Adrenal gland (tissue), 5 donors: ENCODE measurements around the gene MEIOSIN.

Experiments
- POLR2A ChIP-seq, 2 donors: fragments of 450-650 bp; IDR thresholded peaks; one replicate each; pipeline ENCODE4 v1.6.1; 2017; ENCODE audit warnings: antibody characterized with exemption in 2 of 2, mild to moderate bottlenecking in 2 of 2, moderate library complexity in 1 of 2
- TF ChIP-seq, protein P1 (sequence below), 6 experiments: fragments of 450-650 bp in 4 of 6; fragments of 200-600 bp in 2 of 6; sonication (generic) in 1 of 6; IDR thresholded peaks; 1 replicate in 5 of 6; 2 replicates in 1 of 6; pipeline versions ENCODE4 v1.5.1 to v1.8.0; 2016 to 2021; ENCODE audit warnings: antibody characterized with exemption in 6 of 6, mild to moderate bottlenecking in 2 of 6, moderate library complexity in 1 of 6
- donor health status: DM: no; HTN: no; CAD: no.

- TF ChIP-seq, protein P1, sequence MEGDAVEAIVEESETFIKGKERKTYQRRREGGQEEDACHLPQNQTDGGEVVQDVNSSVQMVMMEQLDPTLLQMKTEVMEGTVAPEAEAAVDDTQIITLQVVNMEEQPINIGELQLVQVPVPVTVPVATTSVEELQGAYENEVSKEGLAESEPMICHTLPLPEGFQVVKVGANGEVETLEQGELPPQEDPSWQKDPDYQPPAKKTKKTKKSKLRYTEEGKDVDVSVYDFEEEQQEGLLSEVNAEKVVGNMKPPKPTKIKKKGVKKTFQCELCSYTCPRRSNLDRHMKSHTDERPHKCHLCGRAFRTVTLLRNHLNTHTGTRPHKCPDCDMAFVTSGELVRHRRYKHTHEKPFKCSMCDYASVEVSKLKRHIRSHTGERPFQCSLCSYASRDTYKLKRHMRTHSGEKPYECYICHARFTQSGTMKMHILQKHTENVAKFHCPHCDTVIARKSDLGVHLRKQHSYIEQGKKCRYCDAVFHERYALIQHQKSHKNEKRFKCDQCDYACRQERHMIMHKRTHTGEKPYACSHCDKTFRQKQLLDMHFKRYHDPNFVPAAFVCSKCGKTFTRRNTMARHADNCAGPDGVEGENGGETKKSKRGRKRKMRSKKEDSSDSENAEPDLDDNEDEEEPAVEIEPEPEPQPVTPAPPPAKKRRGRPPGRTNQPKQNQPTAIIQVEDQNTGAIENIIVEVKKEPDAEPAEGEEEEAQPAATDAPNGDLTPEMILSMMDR (IDR thresholded peaks at IDR 0.05) = no peak
- no peak for TF ChIP-seq POLR2A (IDR thresholded peaks at IDR 0.05)
These were observed 40.1 kb downstream of the MEIOSIN start for GRCh38 chr19:45773384-45773783.
